Subcutaneous adipose tissue (tissue), 4 donors: ENCODE measurements around the gene UBE2I. TPM values are rescaled to one million over a fixed set of nuclear protein-coding genes. Genes with fewer than 3 reads are reported as not detected.

Experiments
- total RNA-seq, 4 donors: library from RNA; depleted of rRNA; stranded (reverse); fragments of >200 nt; gene quantifications; one replicate each; pipeline ENCODE4 v1.1.0, GENCODE V29; 2016
- TF ChIP-seq, protein P1 (sequence below): fragments of 450-650 bp; IDR thresholded peaks from one replicate; pipeline ENCODE4 v1.5.1; 2016; ENCODE audit warnings: low read depth, mild to moderate bottlenecking, control low read depth, antibody characterized with exemption, moderate library complexity

The UBE2I gene
- total RNA-seq, 4 donors from 2014 or later = 41.1 to 102 (median 55.9) TPM

DNA sequence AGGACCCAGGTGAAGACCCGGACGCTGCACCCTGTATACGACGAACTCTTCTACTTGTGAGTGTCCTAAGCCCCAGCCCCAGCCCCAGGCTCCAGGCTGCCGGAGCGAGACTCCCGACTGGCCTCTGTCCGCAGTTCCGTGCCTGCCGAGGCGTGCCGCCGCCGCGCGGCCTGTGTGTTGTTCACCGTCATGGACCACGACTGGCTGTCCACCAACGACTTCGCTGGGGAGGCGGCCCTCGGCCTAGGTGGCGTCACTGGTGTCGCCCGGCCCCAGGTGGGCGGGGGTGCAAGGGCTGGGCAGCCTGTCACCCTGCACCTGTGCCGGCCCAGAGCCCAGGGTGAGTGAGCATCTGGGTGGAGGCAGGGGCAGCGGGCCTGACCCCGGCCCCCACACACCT lies 38.5 kb downstream of the UBE2I start:
- TF ChIP-seq, protein P1, sequence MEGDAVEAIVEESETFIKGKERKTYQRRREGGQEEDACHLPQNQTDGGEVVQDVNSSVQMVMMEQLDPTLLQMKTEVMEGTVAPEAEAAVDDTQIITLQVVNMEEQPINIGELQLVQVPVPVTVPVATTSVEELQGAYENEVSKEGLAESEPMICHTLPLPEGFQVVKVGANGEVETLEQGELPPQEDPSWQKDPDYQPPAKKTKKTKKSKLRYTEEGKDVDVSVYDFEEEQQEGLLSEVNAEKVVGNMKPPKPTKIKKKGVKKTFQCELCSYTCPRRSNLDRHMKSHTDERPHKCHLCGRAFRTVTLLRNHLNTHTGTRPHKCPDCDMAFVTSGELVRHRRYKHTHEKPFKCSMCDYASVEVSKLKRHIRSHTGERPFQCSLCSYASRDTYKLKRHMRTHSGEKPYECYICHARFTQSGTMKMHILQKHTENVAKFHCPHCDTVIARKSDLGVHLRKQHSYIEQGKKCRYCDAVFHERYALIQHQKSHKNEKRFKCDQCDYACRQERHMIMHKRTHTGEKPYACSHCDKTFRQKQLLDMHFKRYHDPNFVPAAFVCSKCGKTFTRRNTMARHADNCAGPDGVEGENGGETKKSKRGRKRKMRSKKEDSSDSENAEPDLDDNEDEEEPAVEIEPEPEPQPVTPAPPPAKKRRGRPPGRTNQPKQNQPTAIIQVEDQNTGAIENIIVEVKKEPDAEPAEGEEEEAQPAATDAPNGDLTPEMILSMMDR = no peak

DNA sequence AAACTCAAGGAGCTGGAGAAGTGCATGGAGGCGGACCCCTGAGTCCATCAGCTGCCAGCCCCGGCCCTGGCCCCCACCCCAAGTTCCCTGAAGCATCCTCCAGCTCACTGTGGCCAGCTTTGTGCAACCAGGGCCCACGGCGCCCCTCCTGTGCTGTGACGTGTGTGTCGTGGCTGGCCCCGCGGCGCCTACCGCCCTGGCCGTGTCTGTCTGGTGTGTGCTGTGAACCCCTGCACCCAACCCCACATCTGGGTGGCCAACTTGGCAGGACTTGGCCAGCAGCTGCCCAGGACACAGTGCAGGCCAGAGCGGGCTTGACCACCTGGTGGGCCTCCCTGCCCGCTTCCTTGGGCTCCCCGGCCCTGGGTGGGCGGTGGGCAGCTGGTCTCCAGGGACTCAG lies 39.0 kb downstream of the UBE2I start:
- TF ChIP-seq, protein P1 = no peak

DNA sequence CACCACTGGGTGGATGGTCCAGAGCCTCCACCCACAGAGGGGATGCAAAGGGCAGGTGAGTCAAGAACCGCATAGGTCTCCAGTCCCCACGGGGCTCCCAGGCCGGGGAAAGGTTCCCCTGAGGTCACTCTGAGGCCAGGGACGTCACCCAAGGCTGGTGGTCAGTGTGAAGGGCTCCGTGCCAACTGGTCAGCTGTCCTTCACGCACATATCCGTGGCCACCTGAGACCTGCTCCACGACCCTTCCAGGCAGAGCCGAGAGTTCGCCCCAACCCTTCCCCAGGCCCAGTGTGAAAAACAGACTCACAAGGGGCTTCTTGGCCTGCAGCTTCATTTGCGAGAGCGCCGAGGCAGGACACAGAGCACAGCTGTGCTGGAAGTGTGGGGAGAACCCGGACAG lies 39.5 kb downstream of the UBE2I start:
- TF ChIP-seq, protein P1 = no peak

DNA sequence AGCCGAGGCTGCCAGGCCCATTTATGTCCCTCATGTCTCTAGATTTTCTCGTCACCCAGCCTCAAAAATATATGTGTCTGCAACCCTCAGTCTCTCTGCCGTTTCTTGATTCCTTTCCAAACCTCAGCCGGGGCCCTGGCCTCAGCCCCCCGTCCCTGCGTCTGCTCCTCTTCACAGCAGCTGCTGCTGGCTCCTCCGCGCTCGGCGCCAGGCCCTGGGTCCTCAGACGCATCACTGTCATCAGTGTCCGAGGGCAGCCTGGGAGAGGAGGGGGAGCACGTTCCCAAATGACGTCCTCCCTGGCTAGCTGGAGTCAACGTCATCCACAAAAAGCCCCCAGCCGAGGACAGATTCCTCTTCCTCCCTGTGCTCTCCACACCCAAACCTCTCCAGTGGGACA lies 39.9 kb downstream of the UBE2I start:
- TF ChIP-seq, protein P1 = no peak

DNA sequence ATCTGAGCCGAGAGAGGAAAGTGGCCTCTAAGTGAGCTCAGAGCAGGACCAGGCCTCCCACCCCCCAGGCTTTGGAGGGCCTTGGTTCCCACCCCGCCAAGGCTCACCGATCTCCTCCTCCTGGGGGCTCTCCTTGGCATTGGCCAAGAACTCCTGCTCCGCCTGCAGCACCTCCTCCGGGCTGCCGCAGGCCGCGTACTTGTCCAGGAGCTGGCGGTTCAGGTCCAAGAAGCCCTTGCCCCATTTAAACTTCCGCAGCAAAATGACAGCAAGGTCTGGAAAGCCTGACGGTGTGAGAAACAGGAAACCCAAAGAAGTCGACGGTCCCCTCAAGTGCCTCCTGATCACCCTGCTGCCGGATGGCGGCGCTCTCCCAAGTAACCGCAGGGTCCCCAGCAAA lies 40.5 kb downstream of the UBE2I start:
- TF ChIP-seq, protein P1 = no peak

DNA sequence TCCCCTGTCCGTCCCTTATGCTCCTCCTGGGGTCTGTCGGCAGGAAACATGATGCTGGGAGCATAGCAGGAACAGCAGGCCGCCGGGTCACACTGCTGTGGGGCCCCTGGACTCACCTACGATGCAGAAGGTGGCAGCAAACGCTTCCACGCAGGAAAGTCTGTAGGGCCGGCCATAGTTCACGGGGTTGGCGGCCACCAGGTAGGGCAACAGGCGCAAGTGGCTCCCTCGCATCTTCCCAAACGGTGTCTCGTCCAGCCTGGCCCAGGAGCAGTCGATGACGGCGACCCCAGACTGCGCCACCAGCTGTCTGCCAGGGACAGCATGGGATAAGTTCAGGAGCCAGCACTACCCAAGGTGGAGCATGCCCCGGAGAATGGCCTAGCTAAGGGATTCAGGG lies 41.3 kb downstream of the UBE2I start:
- TF ChIP-seq, protein P1 = no peak

DNA sequence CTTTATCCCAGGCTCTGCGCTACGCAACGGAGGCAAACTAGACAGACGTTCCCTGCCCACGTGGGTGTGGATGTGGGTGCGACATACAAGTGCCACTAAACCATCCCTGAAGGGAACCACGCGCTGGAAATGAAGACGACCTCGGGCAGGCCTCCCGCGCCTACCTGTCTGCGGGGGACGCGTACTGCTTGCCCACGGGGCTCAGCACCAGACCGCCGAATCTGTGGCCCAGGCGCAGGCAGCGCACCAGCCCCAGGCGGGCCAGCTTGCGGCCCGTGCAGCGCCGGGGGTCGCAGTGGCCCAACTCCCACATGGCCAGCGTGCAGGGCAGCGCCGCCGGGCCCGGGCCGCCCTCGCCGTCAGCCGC lies 41.8 kb downstream of the UBE2I start:
- TF ChIP-seq, protein P1 = no peak
